HG02884 (cell line): ENCODE data around the gene PTPRH.

Source experiments
- ATAC-seq: cut with Tn5 transposase; IDR thresholded peaks from one replicate; pipeline ENCODE4 v1.9.1; 2021; ENCODE audit warnings: mild to moderate bottlenecking, moderate library complexity; ENCODE audit not compliant: unreplicated experiment

PTPRH gene, protein sequence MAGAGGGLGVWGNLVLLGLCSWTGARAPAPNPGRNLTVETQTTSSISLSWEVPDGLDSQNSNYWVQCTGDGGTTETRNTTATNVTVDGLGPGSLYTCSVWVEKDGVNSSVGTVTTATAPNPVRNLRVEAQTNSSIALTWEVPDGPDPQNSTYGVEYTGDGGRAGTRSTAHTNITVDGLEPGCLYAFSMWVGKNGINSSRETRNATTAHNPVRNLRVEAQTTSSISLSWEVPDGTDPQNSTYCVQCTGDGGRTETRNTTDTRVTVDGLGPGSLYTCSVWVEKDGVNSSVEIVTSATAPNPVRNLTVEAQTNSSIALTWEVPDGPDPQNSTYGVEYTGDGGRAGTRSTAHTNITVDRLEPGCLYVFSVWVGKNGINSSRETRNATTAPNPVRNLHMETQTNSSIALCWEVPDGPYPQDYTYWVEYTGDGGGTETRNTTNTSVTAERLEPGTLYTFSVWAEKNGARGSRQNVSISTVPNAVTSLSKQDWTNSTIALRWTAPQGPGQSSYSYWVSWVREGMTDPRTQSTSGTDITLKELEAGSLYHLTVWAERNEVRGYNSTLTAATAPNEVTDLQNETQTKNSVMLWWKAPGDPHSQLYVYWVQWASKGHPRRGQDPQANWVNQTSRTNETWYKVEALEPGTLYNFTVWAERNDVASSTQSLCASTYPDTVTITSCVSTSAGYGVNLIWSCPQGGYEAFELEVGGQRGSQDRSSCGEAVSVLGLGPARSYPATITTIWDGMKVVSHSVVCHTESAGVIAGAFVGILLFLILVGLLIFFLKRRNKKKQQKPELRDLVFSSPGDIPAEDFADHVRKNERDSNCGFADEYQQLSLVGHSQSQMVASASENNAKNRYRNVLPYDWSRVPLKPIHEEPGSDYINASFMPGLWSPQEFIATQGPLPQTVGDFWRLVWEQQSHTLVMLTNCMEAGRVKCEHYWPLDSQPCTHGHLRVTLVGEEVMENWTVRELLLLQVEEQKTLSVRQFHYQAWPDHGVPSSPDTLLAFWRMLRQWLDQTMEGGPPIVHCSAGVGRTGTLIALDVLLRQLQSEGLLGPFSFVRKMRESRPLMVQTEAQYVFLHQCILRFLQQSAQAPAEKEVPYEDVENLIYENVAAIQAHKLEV

DNA sequence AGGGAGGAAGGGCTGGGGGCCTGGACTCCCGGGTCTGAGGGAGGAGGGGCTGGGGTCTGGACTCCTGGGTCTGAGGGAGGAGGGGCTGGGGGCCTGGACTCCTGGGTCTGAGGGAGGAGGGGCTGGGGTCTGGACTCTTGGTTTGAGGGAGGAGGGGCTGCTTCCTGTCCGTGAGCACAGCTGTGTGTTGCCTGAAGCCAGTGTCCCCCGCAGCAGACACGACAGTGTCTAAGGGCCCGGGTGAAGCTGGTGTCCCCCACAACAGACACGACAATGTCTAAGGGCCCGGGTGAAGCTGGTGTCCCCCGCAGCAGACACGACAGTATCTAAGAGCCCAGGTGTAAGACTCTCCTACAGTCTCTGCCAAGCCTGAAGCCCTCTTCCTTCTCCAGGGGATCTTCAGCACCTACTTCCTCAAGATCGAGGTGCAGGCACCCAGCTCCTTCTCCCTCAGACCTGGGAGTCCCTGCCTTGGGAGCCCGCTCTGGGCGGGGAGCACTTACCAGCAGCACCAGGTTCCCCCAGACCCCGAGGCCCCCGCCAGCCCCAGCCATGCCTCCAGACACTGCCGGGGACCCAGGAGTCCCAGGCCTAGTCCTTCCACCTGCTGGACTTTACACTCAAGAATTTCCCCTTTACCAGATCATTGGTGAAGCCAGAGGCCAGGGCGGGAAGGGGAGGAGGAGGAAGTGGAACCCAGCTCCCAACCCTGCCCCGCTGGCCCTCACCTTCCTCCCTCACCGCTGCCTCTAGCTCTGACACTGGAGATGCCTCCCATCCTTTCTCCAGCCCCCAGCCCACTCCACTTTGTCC, at the start of gene PTPRH:
TSS of gene PTPRH (minus strand) at position 622 of the 813 bp plus-strand sequence. CDS start at position 554, 68 bp downstream.
- ATAC-seq: no peak

DNA sequence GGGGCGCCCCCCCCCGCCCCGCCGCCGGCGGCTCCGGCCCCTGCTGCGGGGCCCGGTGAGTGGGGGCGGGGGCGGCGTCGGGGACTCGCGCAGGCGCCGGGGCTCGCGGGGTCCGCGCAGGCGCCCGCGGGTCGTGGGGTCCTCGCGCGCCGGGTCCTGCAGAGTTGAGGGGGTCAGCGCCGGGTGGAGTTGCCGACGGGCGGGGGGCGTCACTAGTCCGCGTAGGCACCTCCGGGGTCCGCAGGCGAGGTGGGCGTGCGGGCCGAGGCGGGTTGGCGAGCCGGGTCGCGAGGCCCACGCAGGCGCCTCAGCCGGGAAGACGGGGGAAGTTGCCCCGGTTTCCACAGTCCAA, 49.2 kb upstream of the PTPRH start:
- ATAC-seq: peak; percentile 15

DNA sequence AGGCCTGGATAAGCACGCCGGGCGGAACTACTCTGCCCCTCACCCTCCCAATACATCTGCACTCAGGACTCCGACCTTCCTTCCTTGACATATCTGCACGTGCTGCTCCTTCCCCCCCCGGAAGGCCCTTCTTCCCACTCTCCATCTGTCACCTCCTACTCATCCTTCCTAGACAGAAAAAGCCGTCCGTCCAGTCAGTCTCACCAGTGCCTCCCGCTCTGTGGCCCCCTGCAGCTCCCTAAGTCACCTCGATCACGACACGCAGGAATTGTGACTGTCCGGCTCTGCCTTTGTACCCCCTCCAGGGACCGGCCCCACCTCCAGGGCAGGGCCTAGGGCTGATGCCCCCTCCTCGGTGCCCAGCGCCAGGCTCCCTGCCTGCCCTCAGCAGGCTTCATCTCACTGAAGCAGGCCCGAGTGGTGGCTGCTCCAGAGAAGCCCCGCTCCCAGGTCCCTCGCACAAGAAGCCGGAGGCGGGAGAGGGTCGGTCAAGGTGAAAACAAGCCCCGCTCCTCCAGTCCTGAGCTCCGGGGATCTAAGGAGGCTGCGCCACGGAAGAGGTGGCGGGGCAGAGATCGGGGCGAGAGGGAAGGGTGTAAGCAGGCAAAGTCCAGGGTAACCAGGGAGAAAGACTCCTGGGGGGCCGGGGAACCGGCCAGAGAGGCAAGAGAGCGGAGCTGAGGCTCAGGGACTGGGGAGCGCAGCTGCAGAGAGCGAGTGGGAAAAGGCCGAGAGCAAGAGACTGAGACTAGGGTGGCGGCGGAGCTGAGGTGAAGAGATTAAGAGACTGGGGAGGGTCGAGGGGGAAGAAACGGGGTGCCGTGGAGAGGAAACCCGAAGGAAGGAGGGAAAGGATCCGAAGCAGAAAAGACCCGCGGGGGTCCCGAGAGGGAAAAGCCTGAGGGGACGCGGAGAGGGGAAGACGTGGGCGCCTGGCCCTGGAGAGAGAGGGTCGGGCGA, 48.4 kb upstream of the PTPRH start:
- ATAC-seq: no peak

DNA sequence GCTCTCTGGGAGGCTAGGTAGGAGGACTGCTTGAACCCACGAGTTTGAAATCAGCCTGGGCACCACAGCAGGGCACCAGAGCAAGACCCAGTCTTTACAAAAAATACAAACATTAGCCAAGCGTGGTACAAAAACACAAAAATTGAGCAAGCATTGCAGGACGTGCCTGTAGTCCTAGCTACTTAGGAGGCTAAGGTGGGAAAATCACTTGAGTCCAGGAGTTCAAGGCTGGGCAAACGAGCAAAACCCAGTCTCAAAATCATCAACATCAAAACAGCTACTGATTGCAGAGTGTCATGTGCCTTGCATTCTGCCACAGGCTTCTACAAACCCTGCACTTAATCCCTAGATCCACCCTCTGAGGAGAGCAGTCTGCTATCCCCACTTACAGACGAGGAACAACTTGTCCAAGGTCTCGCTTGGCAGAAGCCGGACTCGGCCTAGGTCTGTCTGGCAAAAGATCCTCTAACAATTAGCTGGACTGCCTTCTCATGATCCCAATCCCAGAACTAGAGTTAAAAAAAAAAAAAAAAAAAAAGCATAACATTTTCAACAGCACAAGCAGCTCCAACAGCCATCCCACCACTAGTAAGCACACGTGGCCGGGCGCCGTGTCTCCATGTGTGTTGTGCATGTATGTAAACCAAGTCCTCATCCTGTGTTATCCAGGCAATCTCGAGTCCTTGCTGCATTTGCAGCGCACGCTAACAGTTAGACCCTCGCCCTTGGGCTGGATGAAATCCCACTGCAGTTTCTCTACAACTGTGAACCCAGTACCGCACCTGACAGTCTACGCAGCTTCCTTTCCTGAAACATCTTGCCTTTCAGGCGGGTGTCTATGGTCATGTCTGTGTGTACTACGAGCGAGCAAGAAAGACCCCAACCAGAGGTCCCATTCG, 47.5 kb upstream of the PTPRH start:
- ATAC-seq: no peak

DNA sequence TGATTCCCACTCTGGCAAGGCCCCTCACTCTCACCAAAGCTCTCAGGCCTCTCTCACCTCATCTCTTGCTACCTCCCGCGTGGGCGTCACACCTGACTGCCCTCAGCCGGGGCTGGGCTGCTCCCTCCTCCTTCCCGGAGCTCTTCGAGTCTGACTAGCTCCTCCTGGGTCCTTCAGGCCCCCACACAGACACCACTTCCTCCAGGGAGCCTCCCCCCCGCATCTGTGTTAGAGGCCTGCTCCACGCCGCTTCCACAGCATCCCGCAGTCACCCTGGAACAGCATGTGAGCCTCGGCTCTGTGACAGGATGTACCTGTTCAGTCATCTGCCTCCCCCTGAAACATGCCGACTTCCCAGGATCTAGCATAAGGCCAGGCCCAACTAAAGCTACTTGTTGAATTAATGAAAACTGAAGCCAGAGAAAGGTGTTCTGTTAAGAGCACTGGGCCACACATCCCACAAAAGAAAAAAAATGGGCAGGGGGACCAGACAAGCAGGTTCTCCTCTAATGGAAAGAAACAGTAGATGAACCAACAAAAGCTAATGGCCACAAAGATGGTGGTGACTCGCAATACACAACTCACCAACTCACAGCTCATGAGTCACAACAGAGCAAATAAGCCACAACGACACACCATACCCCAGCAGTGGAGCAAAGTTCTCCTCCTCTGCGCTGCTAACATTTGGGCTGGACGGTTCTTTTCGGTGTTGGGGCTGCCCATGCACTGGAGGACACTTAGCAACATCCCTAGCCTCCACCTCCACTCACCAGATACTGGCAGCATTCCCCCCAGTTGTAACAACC, 46.5 kb upstream of the PTPRH start:
- ATAC-seq: no peak

DNA sequence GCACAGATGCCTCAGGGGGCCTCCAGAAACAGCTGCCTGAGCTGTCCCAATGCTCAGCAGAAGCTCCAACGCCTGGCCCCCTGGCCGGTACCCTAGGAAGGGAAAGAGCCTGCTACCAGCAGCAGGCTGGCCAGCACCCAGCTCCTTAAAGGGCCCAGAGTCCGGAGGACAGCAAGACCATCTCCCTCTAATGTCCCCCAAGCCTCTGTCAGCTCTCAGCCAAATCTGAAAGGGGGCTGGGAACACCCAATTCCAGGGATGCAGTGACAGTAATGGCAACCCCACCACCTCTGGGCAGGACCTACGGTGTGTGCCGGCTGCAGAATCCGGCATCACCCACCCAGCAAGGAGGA, 45.3 kb upstream of the PTPRH start:
- no peak for ATAC-seq

DNA sequence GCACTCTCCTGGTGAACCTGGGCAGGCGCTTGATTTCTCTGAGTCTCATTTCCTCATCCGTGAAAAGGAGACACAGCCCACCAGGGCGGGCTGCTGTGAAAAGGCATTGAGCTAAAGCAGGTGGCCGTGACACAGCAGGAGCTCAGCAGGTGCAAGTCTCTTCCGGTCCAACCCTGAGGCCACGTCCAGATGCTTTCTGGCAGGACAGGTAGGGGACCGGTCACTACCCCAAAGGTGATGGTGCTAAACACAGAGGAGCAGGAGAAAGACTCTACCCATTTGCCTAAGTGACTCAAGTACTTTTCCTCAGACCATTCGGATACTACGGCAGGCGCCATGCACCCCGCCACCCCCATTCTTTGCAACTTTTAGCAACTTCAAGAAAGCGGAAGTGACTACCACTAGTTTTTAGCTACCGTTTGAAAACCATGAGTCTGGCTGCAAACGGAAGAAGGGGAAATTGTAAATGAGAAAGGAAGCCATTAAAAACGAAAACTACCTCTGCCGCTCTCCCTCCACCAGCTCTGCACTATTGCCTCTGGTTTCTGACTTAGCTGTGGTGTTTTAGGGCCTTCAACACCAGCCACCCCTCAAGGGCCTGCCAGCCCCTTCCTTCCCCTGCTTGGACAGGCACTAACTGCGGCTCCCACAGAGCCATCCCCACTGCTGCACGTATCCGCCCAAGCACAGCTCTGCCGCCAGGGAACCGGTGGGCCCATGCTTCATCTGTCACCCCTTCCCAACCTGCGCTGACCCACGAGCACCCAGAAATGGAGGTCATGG, 44.7 kb upstream of the PTPRH start:
- peak; percentile 34 for ATAC-seq

DNA sequence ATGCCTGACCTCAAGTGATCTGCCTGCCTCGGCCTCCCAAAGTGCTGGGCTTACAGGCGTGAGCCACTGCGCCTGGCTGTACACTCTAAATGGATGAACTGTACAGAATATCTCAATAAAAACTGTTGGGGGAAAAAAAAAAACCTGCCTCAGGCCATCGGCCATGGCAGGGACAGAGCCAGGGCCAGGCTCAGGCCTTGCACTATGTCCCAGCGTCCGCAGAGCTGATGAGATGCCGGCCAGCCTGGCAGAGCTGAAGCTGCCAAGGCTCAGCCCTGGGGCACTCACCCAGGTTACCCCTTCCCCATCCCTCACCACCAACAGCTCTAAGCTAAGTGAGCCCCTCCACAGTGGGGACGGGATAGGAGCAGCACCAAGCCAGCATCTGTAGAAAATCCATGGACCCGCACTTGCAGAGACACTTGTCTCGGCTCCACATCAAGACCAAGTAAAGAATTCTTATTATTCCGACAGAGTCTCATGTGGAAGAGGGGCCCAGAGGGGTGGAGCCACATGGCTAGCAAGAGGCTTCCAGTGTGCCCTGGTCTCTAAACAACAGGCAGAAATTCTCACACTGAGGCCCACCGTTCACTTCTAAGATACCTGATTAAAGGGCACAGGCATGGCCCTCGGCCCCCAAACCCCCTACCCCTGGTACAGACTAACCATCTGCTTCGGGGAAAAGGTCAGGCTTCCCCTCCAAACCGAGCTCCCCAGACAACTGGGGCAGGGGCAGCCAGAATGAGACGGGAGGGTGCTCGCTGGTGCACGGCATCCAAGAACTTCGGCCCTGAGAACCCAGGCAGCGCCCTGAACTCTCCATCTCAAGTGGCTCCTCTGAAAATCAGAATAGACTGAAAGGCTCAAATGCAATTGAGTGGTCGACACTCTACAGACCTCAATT, 43.7 kb upstream of the PTPRH start:
- no peak for ATAC-seq

DNA sequence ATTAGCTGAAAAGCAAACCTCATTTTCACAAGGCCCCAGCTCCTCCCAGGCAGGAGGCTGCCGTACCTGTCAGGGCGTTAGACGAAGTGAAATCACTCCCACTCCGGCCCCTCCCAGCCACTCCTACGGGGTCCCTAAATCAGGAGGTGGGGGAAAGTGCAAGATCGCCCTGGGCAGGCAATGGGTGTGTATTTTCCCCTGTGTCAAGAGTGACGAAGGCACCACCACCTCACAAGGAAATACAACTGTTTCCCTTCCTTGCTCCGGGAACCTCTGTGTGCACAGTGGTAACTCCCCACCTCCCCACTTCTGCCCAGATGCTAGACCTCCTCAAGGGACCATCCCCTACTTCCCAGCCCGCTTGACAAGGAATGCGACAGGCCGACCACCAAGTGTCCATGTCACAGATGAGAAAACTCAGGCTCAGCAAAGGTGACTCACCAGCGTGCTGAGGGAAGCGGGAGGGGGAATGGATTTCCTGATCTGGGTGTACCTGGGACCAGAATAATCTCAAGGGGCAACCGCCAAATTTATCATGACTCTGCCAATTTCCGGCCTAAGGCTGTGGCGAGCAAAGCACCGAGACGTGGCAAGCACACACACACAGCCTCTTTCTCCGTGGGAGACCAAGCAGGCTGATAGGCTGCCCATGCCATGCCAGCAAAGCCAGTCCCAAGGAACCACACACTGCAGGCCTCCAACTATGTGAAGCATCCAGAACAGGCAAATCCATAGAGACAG, 42.2 kb upstream of the PTPRH start:
- ATAC-seq: no peak

DNA sequence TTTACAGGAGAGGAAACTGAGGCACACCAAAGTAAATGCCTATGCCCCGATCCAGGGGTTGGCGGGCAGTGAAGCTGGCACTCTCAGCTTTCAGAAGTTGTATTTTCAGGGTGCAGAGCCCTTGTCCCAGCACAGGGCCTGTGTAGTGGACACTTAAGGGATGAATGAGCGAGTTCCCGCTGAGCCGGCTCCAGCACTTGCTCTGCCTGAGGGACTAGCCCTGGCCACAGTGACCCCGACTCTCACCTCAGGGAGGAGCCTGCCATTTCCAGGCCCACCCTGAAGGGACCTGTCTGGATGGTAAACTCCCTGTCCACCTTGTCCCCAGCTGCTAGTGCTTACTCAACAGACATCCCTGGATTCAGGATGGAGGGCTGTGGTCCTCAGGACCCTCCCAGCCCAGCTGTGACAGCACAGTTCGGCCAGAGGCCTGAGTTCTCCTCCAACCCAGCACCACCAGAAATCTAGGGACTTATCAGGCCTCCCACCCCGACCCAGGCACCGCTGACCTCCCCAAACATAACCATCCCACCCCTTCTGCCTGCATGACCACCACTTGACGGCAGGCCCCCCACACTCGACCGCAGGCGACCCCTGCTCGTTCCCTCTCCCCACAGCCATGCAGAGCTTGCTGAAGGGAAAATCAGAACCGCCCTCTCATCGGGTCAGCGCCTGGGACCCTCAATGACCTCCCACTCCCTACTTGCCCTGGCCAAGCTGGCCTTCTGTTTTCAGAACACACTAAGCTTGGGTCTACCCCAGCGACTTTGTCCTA, 41.1 kb upstream of the PTPRH start:
- ATAC-seq: no peak

DNA sequence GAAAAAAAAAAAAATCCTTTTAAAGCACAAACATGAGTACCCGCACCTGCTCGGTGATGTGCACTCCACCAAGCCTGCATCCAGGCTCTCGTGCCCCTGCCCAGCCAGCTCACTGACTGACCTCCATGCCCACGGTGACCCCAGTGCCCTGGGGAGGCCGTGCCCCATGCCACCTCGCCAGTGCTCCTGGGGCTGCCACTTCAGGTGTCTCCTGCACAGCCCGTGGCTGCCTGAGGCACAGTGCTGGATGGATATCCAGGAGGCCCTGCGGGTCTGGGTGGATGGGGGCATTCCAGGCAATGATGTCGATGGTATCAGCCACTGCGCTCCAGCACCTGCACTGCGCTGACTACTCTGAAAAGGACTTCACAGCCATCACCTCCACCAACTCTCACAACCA, 40.5 kb upstream of the PTPRH start:
- ATAC-seq: no peak

DNA sequence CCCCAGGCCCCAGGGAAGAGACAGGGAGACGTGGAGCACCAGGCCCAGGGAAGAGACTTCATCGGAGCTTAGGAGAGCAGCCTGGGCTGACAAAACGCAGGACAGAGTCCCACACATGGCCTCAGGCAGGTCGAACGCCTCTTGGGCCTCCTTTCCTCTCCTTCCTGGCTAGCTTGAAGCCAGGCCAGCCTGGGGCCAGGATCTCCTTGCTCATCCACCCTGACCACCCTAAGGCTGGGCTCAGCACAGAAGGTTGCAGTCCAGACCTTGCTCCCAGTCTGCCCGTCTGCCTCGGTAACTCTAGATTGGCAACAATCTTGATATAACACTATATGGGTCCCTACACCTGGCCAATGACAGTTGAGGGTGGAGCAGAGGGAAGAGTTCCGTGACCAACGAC, 39.4 kb upstream of the PTPRH start:
- ATAC-seq: no peak

DNA sequence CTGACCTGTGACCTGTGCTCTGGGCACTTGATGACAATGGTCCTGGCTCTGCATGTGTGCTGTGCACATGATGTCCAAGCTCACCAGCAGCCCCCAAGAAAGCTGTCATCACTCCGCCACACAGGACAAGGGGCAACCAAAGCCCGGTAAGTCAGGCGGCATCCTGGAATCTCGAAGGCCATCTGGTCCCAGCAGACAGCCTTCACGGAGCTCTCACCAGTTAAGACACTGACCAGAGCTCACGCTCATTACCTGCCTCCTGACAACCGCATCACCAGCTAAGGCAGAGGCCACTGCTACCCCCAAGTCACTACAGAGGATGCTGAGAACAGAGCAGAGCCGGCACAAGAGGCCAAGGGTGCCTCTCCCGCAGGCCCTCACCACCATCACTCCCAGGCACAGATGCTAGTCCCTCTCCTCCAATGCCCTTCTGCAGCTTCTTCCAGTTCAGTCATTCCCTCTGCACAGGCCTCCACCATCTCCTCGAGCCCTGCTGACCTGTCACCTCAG, 38.9 kb upstream of the PTPRH start:
- ATAC-seq: no peak

DNA sequence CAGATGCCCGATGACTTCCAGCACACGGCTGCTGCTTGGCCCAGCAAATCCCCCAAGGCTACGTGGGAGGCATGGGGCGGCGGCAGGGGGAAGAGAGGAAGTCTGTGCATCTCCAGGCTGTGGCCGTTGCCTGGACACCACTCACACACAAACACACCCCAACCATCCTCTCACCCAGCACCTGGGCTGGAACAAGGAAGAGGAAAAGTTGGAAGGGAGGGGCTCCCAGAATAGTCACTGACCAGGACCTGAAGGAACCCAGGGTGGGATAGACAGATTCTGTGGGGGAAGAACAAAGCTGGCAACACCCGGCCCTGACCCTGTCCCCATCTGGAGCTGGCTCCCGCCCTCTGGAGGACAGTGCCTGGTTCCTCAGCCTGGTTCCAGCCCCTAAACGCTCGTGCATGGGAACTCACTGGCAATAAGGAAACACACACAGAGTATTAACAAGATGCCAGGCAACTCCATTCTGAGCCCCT, 38.4 kb upstream of the PTPRH start:
- ATAC-seq: no peak
